OCI-LY7 (cell line): ENCODE measurements around the gene PELO. TPM values are rescaled to one million over a fixed set of nuclear protein-coding genes. Genes with fewer than 3 reads are reported as not detected.
"Not testable (repeated sequence)": the region's sequence is repeated elsewhere in the genome, so short reads cannot be mapped to it uniquely, and the experiment has no call there.

Source experiments
- BruUV-seq: library from RNA; stranded (reverse); fragments of 400-500 nt; replicated peaks from 2 replicates; lab custom pipeline; 2021; lab: Mats Ljungman, UMichigan
- CTCF ChIA-PET: fragments of 300-600 bp; sonication (Branson Sonifier 250); formaldehyde crosslinking; loops from one replicate; lab custom pipeline; 2022; ENCODE audit warnings: antibody characterized with exemption; ENCODE audit not compliant: unreplicated experiment; lab: Charles Lee
- POLR2A ChIA-PET: fragments of 300-600 bp; sonication (Branson Sonifier 250); formaldehyde crosslinking; loops from one replicate; lab custom pipeline; 2022; ENCODE audit warnings: antibody characterized with exemption; lab: Charles Lee
- DNase-seq: peaks from one replicate; pipeline ENCODE4 v3.0.0-alpha.2; 2015; ENCODE audit warnings: low spot score
- H2AFZ ChIP-seq: fragments of 200-600 bp; sonication (generic), shearing (Covaris generic); 2 replicates; pipeline ENCODE4 v1.6.1; 2014; ENCODE audit warnings: mild to moderate bottlenecking, antibody characterized with exemption, low read length, moderate library complexity
- H3K27ac ChIP-seq: fragments of 200-600 bp; sonication (generic); 2 replicates; pipeline ENCODE4 v1.5.1; 2014; ENCODE audit warnings: mixed run types, low read depth, mild to moderate bottlenecking, moderate library complexity, low read length, inconsistent platforms; ENCODE audit not compliant: poor library complexity, severe bottlenecking
- H3K36me3 ChIP-seq: fragments of 200-600 bp; sonication (generic); 2 replicates; pipeline ENCODE4 v1.6.1; 2014; ENCODE audit warnings: mild to moderate bottlenecking, antibody characterized with exemption, low read length, moderate library complexity, mixed read lengths; ENCODE audit not compliant: insufficient read depth
- H3K4me1 ChIP-seq: fragments of 200-600 bp; sonication (generic); 2 replicates; pipeline ENCODE4 v1.5.1; 2014; ENCODE audit warnings: mild to moderate bottlenecking, low read length; ENCODE audit not compliant: insufficient read depth, poor library complexity, severe bottlenecking
- H3K4me2 ChIP-seq: fragments of 200-600 bp; sonication (generic); 2 replicates; pipeline ENCODE4 v1.6.1; 2014; ENCODE audit warnings: mild to moderate bottlenecking, low read length
- H3K4me3 ChIP-seq: fragments of 200-600 bp; sonication (generic); 2 replicates; pipeline ENCODE4 v1.5.1; 2014; ENCODE audit warnings: mild to moderate bottlenecking, low read depth, low read length; ENCODE audit not compliant: poor library complexity, severe bottlenecking
- H3K79me2 ChIP-seq: fragments of 200-600 bp; sonication (generic); 2 replicates; pipeline ENCODE4 v1.6.1; 2016; ENCODE audit warnings: low read depth, mild to moderate bottlenecking, low read length, moderate library complexity, mixed read lengths; ENCODE audit not compliant: insufficient read depth
- H3K9me2 ChIP-seq: fragments of 200-600 bp; sonication (generic); 2 replicates; pipeline ENCODE4 v1.6.1; 2016; ENCODE audit warnings: mild to moderate bottlenecking, low read length, mixed read lengths; ENCODE audit not compliant: insufficient read depth
- H3K9me3 ChIP-seq: fragments of 200-600 bp; sonication (generic); 2 replicates; pipeline ENCODE4 v1.6.1; 2014; ENCODE audit warnings: mild to moderate bottlenecking, mixed run types, low read length, mixed read lengths
- H4K20me1 ChIP-seq: fragments of 200-600 bp; sonication (generic); 2 replicates; pipeline ENCODE4 v1.6.1; 2014; ENCODE audit warnings: mild to moderate bottlenecking, antibody characterized with exemption, low read length, moderate library complexity, mixed read lengths; ENCODE audit not compliant: insufficient read depth
- CTCF ChIP-seq: fragments of 200-600 bp; sonication (generic); conservative IDR thresholded peaks from 2 replicates; pipeline ENCODE4 v1.5.1; 2014; ENCODE audit warnings: mild to moderate bottlenecking, antibody characterized with exemption, low read length, moderate library complexity, mixed read lengths
- EZH2phosphoT487 ChIP-seq: fragments of 200-600 bp; sonication (generic); IDR thresholded peaks from 2 replicates; pipeline ENCODE4 v1.6.1; 2018; ENCODE audit warnings: low read depth, borderline replicate concordance, mild to moderate bottlenecking, mixed run types, antibody characterized with exemption, low read length, moderate library complexity, mixed read lengths
- intact Hi-C: fragments of 100-400 bp; cut with micrococcal nuclease; formaldehyde crosslinking; loops from one replicate; pipeline ENCODE4 v1.10.0; 2022; ENCODE audit not compliant: unreplicated experiment
- total RNA-seq, 2 experiments: library from RNA; depleted of rRNA in 1 of 2; stranded (reverse); fragments of >200 nt in 1 of 2; shearing (Covaris generic) in 1 of 2; gene quantifications; 2 replicates each; pipeline ENCODE4 v1.2.3, GENCODE V29; 2014 to 2022

The PELO gene
- total RNA-seq, 2 experiments from 2014 or later: 10.2 to 13.0 TPM

- ChIA-PET CTCF (no interaction called here), POLR2A (interaction anchor here (0.6 to 4.4 kb wide), 2 partner anchors 15 to 29 kb away, joined by 3 to 21 read pairs; no protein-coding TSS in a partner anchor)
- H3K4me1 ChIP-seq: no peaks in the 10 kb centered on the region
- H3K9me3 ChIP-seq: no peaks in the 10 kb centered on the region
- H4K20me1 ChIP-seq: no peaks in the 10 kb centered on the region
- BruUV-seq: no TSS peak
- no peaks in the 10 kb centered on the region for H3K36me3 ChIP-seq
- no peak overlapping the region for H2AFZ ChIP-seq
- no peaks in the 10 kb centered on the region for H3K9me2 ChIP-seq
- no peak overlapping the region for H3K4me3 ChIP-seq
- TF ChIP-seq EZH2phosphoT487: no peak
- no peak for TF ChIP-seq CTCF
- no peak for DNase-seq
- no peak overlapping the region for H3K4me2 ChIP-seq
- intact Hi-C loops: no loop called here
- H3K79me2 ChIP-seq: no peaks in the 10 kb centered on the region
- no peak overlapping the region for H3K27ac ChIP-seq
Observed at GRCh38 chr5:52814352-52815148, 26.8 kb downstream of the PELO start.

- Histone ChIP-seq H3K36me3 (no peaks in the 10 kb centered on the region), H3K9me2 (no peaks in the 10 kb centered on the region), H3K27ac (no peak overlapping the region), H3K9me3 (no peaks in the 10 kb centered on the region), H4K20me1 (no peaks in the 10 kb centered on the region), H3K4me1 (no peaks in the 10 kb centered on the region), H3K4me3 (no peak overlapping the region), H3K4me2 (no peak overlapping the region), H3K79me2 (no peaks in the 10 kb centered on the region), H2AFZ (no peak overlapping the region)
- intact Hi-C loops: no loop called here
- TF ChIP-seq CTCF (no peak), EZH2phosphoT487 (no peak)
- POLR2A ChIA-PET: interaction anchor here (0.6 to 1.7 kb wide), 2 partner anchors 18 to 28 kb away, joined by 3 to 5 read pairs; no protein-coding TSS in a partner anchor
- BruUV-seq: no TSS peak
- CTCF ChIA-PET: no interaction called here
- no peak for DNase-seq
Observed at GRCh38 chr5:52817818-52818217, 30.1 kb downstream of the PELO start.

- H3K36me3 ChIP-seq: no peaks in the 10 kb centered on the region
- H3K27ac ChIP-seq: no peak overlapping the region
- no peaks in the 10 kb centered on the region for H3K4me1 ChIP-seq
- DNase-seq: no peak
- BruUV-seq: no TSS peak
- no peaks in the 10 kb centered on the region for H3K9me2 ChIP-seq
- CTCF ChIA-PET: no interaction called here
- no peak overlapping the region for H3K4me3 ChIP-seq
- no peak overlapping the region for H3K4me2 ChIP-seq
- TF ChIP-seq EZH2phosphoT487 (no peak), CTCF (no peak)
- POLR2A ChIA-PET: no interaction called here
- no peak overlapping the region for H2AFZ ChIP-seq
- H3K79me2 ChIP-seq: no peaks in the 10 kb centered on the region
- intact Hi-C loops: no loop called here
- no peaks in the 10 kb centered on the region for H3K9me3 ChIP-seq
- H4K20me1 ChIP-seq: no peaks in the 10 kb centered on the region
Observed at GRCh38 chr5:52818360-52818759, 30.6 kb downstream of the PELO start.

GRCh38 chr5:52818807-52819206 is 31.1 kb downstream of the PELO start:
- H3K36me3 ChIP-seq, H3K4me3 ChIP-seq, H3K79me2 ChIP-seq, POLR2A ChIA-PET, H4K20me1 ChIP-seq, H3K4me1 ChIP-seq, DNase-seq, BruUV-seq, H2AFZ ChIP-seq, H3K9me3 ChIP-seq, CTCF ChIA-PET, H3K9me2 ChIP-seq, H3K4me2 ChIP-seq, intact Hi-C loops, H3K27ac ChIP-seq: not testable (repeated sequence)
